ENCODE data around the gene TAGLN2.

TAGLN2 gene

GRCh38 chr1:159947942-159948341 lies 22.6 kb upstream of the TAGLN2 start:
- no peak for DNase-seq

- DNase-seq, result no peak
Observed at GRCh38 chr1:159946242-159947187, 21.2 kb upstream of the TAGLN2 start.

GRCh38 chr1:159945483-159946241 lies 20.4 kb upstream of the TAGLN2 start, which contains the start of gene IGSF9:
Gene IGSF9 (minus strand): TSS chr1:159945613. CDS start chr1:159943454, 2,159 bp downstream.
- peak; percentile 82 for DNase-seq

GRCh38 chr1:159944623-159945455 lies 19.5 kb upstream of the TAGLN2 start:
- DNase-seq, result no peak

GRCh38 chr1:159943908-159944622 lies 18.8 kb upstream of the TAGLN2 start:
- DNase-seq, result no peak

- no peak for DNase-seq
Observed at GRCh38 chr1:159943278-159943640, 18.0 kb upstream of the TAGLN2 start.

- no peak for DNase-seq
Observed at GRCh38 chr1:159942632-159943277, 17.4 kb upstream of the TAGLN2 start.

GRCh38 chr1:159941591-159942560 lies 16.6 kb upstream of the TAGLN2 start:
- no peak for DNase-seq

- no peak for DNase-seq
Observed at GRCh38 chr1:159941141-159941540, 15.8 kb upstream of the TAGLN2 start.

- DNase-seq, result no peak
Observed at GRCh38 chr1:159940006-159940620, 14.8 kb upstream of the TAGLN2 start.

- DNase-seq, result no peak
Observed at GRCh38 chr1:159939678-159940002, 14.3 kb upstream of the TAGLN2 start.

GRCh38 chr1:159938905-159939677 lies 13.8 kb upstream of the TAGLN2 start:
- DNase-seq, result no peak

- no peak for DNase-seq
Observed at GRCh38 chr1:159938211-159938852, 13.0 kb upstream of the TAGLN2 start.

GRCh38 chr1:159937054-159937750 lies 11.9 kb upstream of the TAGLN2 start:
- DNase-seq, result no peak

GRCh38 chr1:159936273-159936904 lies 11.1 kb upstream of the TAGLN2 start:
- peak; percentile 86 for DNase-seq

GRCh38 chr1:159935719-159936272 lies 10.5 kb upstream of the TAGLN2 start:
- DNase-seq, result no peak

- DNase-seq, result no peak
Observed at GRCh38 chr1:159935305-159935704, 10.0 kb upstream of the TAGLN2 start.
